NB4 (cell line): ENCODE data around the gene METTL23.

Experiments
- DNase-seq: peaks from one replicate; pipeline ENCODE4 v3.0.0; 2010; ENCODE audit warnings: low read depth
- H3K4me3 ChIP-seq: one replicate; pipeline ENCODE4 v1.5.1; 2011; ENCODE audit warnings: mild to moderate bottlenecking, low read depth, low read length, moderate library complexity
- CTCF ChIP-seq: IDR thresholded peaks from one replicate; pipeline ENCODE4 v1.5.1; 2012; ENCODE audit warnings: low read depth, low read length
- MAX ChIP-seq: IDR thresholded peaks from 2 replicates; pipeline ENCODE4 v1.6.1; 2011; ENCODE audit warnings: low read depth, low read length
- MYC ChIP-seq: IDR thresholded peaks from 2 replicates; pipeline ENCODE4 v1.6.1; 2011; ENCODE audit warnings: low read depth, low read length
- POLR2A ChIP-seq: IDR thresholded peaks from 2 replicates; pipeline ENCODE4 v1.6.1; 2011; ENCODE audit warnings: mild to moderate bottlenecking; ENCODE audit not compliant: insufficient read length; ENCODE audit errors: extremely low read depth

Gene METTL23

GRCh38 chr17:76685846-76686245 is 40.8 kb upstream of the METTL23 start:
- DNase-seq, result no peak
- H3K4me3 ChIP-seq, result no peak overlapping the region
- TF ChIP-seq MAX (no peak), CTCF (no peak), MYC (no peak), POLR2A (no peak)

- H3K4me3 ChIP-seq, result no peak overlapping the region
- no peak for TF ChIP-seq MYC
- no peak for DNase-seq
Measured at GRCh38 chr17:76686538-76687297, 39.9 kb upstream of the METTL23 start.

GRCh38 chr17:76687298-76688164 is 39.1 kb upstream of the METTL23 start:
- DNase-seq, result no peak
- TF ChIP-seq MYC, result no peak
- TF ChIP-seq MAX, result no peak
- no peak for TF ChIP-seq CTCF
- TF ChIP-seq POLR2A, result no peak
- no peak overlapping the region for H3K4me3 ChIP-seq

GRCh38 chr17:76688165-76688622 is 38.4 kb upstream of the METTL23 start:
- TF ChIP-seq CTCF, result no peak
- TF ChIP-seq MYC, result no peak
- no peak for TF ChIP-seq POLR2A
- TF ChIP-seq MAX, result no peak
- no peak overlapping the region for H3K4me3 ChIP-seq
- no peak for DNase-seq

GRCh38 chr17:76689859-76690258 is 36.8 kb upstream of the METTL23 start:
- DNase-seq, result no peak
- no peak overlapping the region for H3K4me3 ChIP-seq
- TF ChIP-seq MYC (no peak), MAX (no peak), POLR2A (no peak), CTCF (no peak)
